GM12878 (cell line): Measurements from ENCODE around the gene NCAPH2. TPM values are rescaled to one million over a fixed set of nuclear protein-coding genes. Genes with fewer than 3 reads are reported as not detected.

Source experiments
- BCL3 ChIP-seq: IDR thresholded peaks from 2 replicates; pipeline ENCODE4 v1.6.1; 2011; ENCODE audit warnings: borderline replicate concordance, low read depth, mild to moderate bottlenecking, moderate library complexity, low read length; ENCODE audit not compliant: insufficient read depth, poor library complexity, severe bottlenecking
- CHD4 ChIP-seq: fragments of 200-600 bp; sonication (generic); IDR thresholded peaks from 2 replicates; pipeline ENCODE4 v1.6.1; 2016; ENCODE audit warnings: mild to moderate bottlenecking
- DPF2 ChIP-seq: fragments of 450-650 bp; IDR thresholded peaks from 2 replicates; pipeline ENCODE4 v1.6.1; 2017; ENCODE audit warnings: mild to moderate bottlenecking
- ELK1 ChIP-seq: IDR thresholded peaks from 2 replicates; pipeline ENCODE4 v1.6.1; 2012; ENCODE audit warnings: low read depth, low read length, improper control_type of control experiment
- ETV6 ChIP-seq, 2 experiments: fragments of 450-650 bp in 1 of 2; IDR thresholded peaks in 1 of 2; conservative IDR thresholded peaks in 1 of 2; 2 replicates each; pipeline ENCODE4 v1.6.1; 2014; ENCODE audit warnings: antibody characterized with exemption in 1 of 2, borderline replicate concordance in 1 of 2, low read depth in 1 of 2, mild to moderate bottlenecking in 1 of 2, moderate library complexity in 1 of 2
- IRF4 ChIP-seq: IDR thresholded peaks from 2 replicates; pipeline ENCODE4 v1.6.1; 2011; ENCODE audit warnings: low read depth, low read length
- IRF5 ChIP-seq: fragments of 450-650 bp; IDR thresholded peaks from 2 replicates; pipeline ENCODE4 v1.6.1; 2017; ENCODE audit warnings: borderline replicate concordance
- MAX ChIP-seq: IDR thresholded peaks from 2 replicates; pipeline ENCODE4 v1.6.1; 2012; ENCODE audit warnings: low read depth, low read length, improper control_type of control experiment
- MTA2 ChIP-seq: fragments of 450-650 bp; IDR thresholded peaks from 2 replicates; pipeline ENCODE4 v1.6.1; 2016; ENCODE audit warnings: low read depth, mild to moderate bottlenecking, moderate library complexity
- MYC ChIP-seq: IDR thresholded peaks from 2 replicates; pipeline ENCODE4 v1.6.1; 2011; ENCODE audit warnings: mild to moderate bottlenecking, low read length, moderate library complexity, inconsistent platforms; ENCODE audit not compliant: insufficient read depth, insufficient replicate concordance, insufficient read length, severe bottlenecking
- NBN ChIP-seq: fragments of 450-650 bp; IDR thresholded peaks from 2 replicates; pipeline ENCODE4 v1.6.1; 2016
- NFIC ChIP-seq: IDR thresholded peaks from 2 replicates; pipeline ENCODE4 v1.6.1; 2012; ENCODE audit warnings: low read depth, mild to moderate bottlenecking, inconsistent platforms, low read length, moderate library complexity
- NFYB ChIP-seq: IDR thresholded peaks from 2 replicates; pipeline ENCODE4 v1.6.1; 2011; ENCODE audit warnings: low read depth, mild to moderate bottlenecking, low read length, improper control_type of control experiment, moderate library complexity; ENCODE audit not compliant: insufficient read depth
- SIN3A ChIP-seq: IDR thresholded peaks from 2 replicates; pipeline ENCODE4 v1.6.1; 2012; ENCODE audit warnings: low read depth, low read length, improper control_type of control experiment
- SREBF2 ChIP-seq: IDR thresholded peaks from 2 replicates; pipeline ENCODE4 v1.6.1; 2012; ENCODE audit warnings: mild to moderate bottlenecking, low read length
- SRF ChIP-seq, 2 experiments: IDR thresholded peaks; 2 replicates each; pipeline ENCODE4 v1.6.1; 2011; ENCODE audit warnings: low read depth in 2 of 2, low read length in 2 of 2, mild to moderate bottlenecking in 1 of 2, moderate library complexity in 1 of 2
- ZBED1 ChIP-seq: IDR thresholded peaks from 2 replicates; pipeline ENCODE4 v1.6.1; 2016; ENCODE audit warnings: borderline replicate concordance
- ZNF274 ChIP-seq: IDR thresholded peaks from one replicate; pipeline ENCODE4 v1.8.0; 2011; ENCODE audit not compliant: insufficient read length, insufficient read depth
- ZNF687 ChIP-seq: fragments of 450-650 bp; IDR thresholded peaks from 2 replicates; pipeline ENCODE4 v1.6.1; 2017; ENCODE audit warnings: mild to moderate bottlenecking, moderate library complexity
- polyA plus RNA-seq, 11 experiments: library from polyadenylated mRNA; depleted of rRNA in 4 of 11; unstranded in 6 of 11; stranded (reverse) in 5 of 11; fragments of >200 nt; fragmentation: Nextera tagmentation in 4 of 11; fragmentation: Illumina TruSeq in 1 of 11; extraction: Ambion mirVana in 4 of 11; extraction: Trizol in 1 of 11; gene quantifications; 1 replicate in 1 of 11; 2 replicates in 10 of 11; pipeline versions ENCODE4 v1.2.1 to v1.2.3, GENCODE V29; 2011 to 2016; ENCODE audit warnings: inconsistent platforms in 2 of 11, missing spikeins in 2 of 11, low read depth in 1 of 11
- total RNA-seq, 4 experiments: library from RNA; depleted of rRNA in 3 of 4; stranded (reverse); fragments of >200 nt in 3 of 4; fragmentation: Illumina TruSeq in 1 of 4; extraction: Trizol in 1 of 4; gene quantifications; 2 replicates each; pipeline versions ENCODE4 v1.2.1 to v1.2.3, GENCODE V29; 2013 to 2021

The NCAPH2 gene
- total and polyA plus RNA-seq, 10 of the 15 experiments (the other 5 are each of a cell fraction or from before 2014, with no cell fraction given): 5.0 to 110 (median 59.9) TPM

GRCh38 chr22:50530877-50531545, 23.0 kb downstream of the NCAPH2 start (continued):
- peak; percentile 49 for TF ChIP-seq ZNF687
- no peak for TF ChIP-seq MYC
- peak; percentile 75; the same call in 1 of the 2 replicates for TF ChIP-seq ZBED1
- TF ChIP-seq ELK1: 0 out of 2 replicates have a peak, but pooled peaks have one; percentile 12
- peak; percentile 62 for TF ChIP-seq NBN
- TF ChIP-seq BCL3: no peak
- TF ChIP-seq ETV6 (conservative IDR thresholded peaks at IDR 0.05 in 1 of 2, IDR thresholded peaks at IDR 0.05 in 1 of 2; ENCODE audit: borderline replicate concordance in 1 of 2, low read depth in 1 of 2): no peak
- TF ChIP-seq IRF5: no peak
- no peak for TF ChIP-seq NFYB
- TF ChIP-seq SRF (IDR thresholded peaks at IDR 0.05; ENCODE audit: low read depth in 2 of 2, low read length in 2 of 2): no peak
- peak; percentile 61; the same call in 1 of the 2 replicates for TF ChIP-seq MTA2
- no peak; the same call in 1 of the 2 replicates for TF ChIP-seq DPF2
- no peak for TF ChIP-seq ZNF274
- TF ChIP-seq NFIC: no peak
- TF ChIP-seq MAX: no peak
- no peak for TF ChIP-seq IRF4
- TF ChIP-seq SREBF2: no peak
- TF ChIP-seq CHD4: 0 out of 2 replicates have a peak, but pooled peaks have one; percentile 33
- no peak for TF ChIP-seq SIN3A
